Heart left ventricle (tissue), 16 donors: ENCODE results near the gene RHOBTB1. TPM values are rescaled to one million over a fixed set of nuclear protein-coding genes. Genes with fewer than 3 reads are reported as not detected.
A peak's percentile ranks its signal among the peaks of the same experiment; 100 is the strongest.
"Not testable (repeated sequence)": the region's sequence is repeated elsewhere in the genome, so short reads cannot be mapped to it uniquely, and the experiment has no call there.

Experiments
- ATAC-seq, 4 donors: fragments of 200-7000 bp; cut with Tn5 transposase; one replicate each; pipeline ENCODE4 v1.9.1; 2020 to 2022; ENCODE audit warnings: moderate library complexity in 4 of 4, mild to moderate bottlenecking in 3 of 4, moderate number of reproducible peaks in 1 of 4
- DNase-seq, 5 donors: peaks; one replicate each; pipeline ENCODE4 v3.0.0-alpha.2; 2020
- H3K27ac ChIP-seq, 12 donors: fragments of 200-600 bp; sonication (generic) in 4 of 12; one replicate each; pipeline versions ENCODE4 v1.5.0 to v1.8.0; 2016 to 2022; ENCODE audit warnings: mild to moderate bottlenecking in 2 of 12
- H3K27me3 ChIP-seq, 9 donors: fragments of 200-600 bp; sonication (generic) in 2 of 9; one replicate each; pipeline versions ENCODE4 v1.5.1 to v1.8.0; 2016 to 2022; ENCODE audit warnings: mild to moderate bottlenecking in 3 of 9
- H3K36me3 ChIP-seq, 9 donors: fragments of 200-600 bp; sonication (generic) in 2 of 9; one replicate each; pipeline versions ENCODE4 v1.5.0 to v1.8.0; 2018 to 2022; ENCODE audit warnings: mild to moderate bottlenecking in 2 of 9
- H3K4me1 ChIP-seq, 12 donors: fragments of 200-600 bp; sonication (generic) in 4 of 12; one replicate each; pipeline versions ENCODE4 v1.5.0 to v1.8.0; 2016 to 2022; ENCODE audit warnings: mild to moderate bottlenecking in 3 of 12
- H3K4me3 ChIP-seq, 12 donors: fragments of 200-600 bp; sonication (generic) in 4 of 12; one replicate each; pipeline versions ENCODE4 v1.5.0 to v1.8.0; 2017 to 2022; ENCODE audit warnings: mild to moderate bottlenecking in 9 of 12, moderate library complexity in 4 of 12
- H3K9me3 ChIP-seq, 12 donors: fragments of 200-600 bp; sonication (generic) in 4 of 12; one replicate each; pipeline versions ENCODE4 v1.5.0 to v1.8.0; 2016 to 2022; ENCODE audit warnings: mild to moderate bottlenecking in 1 of 12
- CTCF ChIP-seq, 12 donors: fragments of 200-600 bp; sonication (generic) in 4 of 12; IDR thresholded peaks; one replicate each; pipeline versions ENCODE4 v1.5.0 to v1.8.0; 2018 to 2022; ENCODE audit warnings: antibody characterized with exemption in 12 of 12, mild to moderate bottlenecking in 5 of 12
- POLR2A ChIP-seq, 2 donors: fragments of 450-650 bp; IDR thresholded peaks; one replicate each; pipeline ENCODE4 v1.6.1; 2017; ENCODE audit warnings: antibody characterized with exemption in 2 of 2, mild to moderate bottlenecking in 2 of 2, moderate library complexity in 2 of 2
- WGBS, 4 donors: extraction: QIAGEN DNeasy Blood & Tissue Kit in 2 of 4; methylation state at CpG; one replicate each; pipeline versions ENCODE4 v1.1.5 to v1.1.7; 2013 to 2018; 5-methylcytosine and 5-hydroxymethylcytosine counted together
- intact Hi-C, 10 donors: fragments of 100-400 bp; cut with DNase I; formaldehyde crosslinking; loops; one replicate each; pipeline versions ENCODE4 v1.11.1 to v1.14.2; 2022
- polyA plus RNA-seq, 2 donors: library from polyadenylated mRNA; stranded (reverse); fragments of 200-250 nt; gene quantifications; one replicate each; pipeline ENCODE4 v1.2.3, GENCODE V29; 2013
- total RNA-seq, 9 donors: library from RNA; depleted of rRNA in 2 of 9; stranded (reverse); fragments of >200 nt in 2 of 9; fragmentation: NEBNext Ultra II Directional in 3 of 9; extraction: Animal tissue kit (Norgen Biotek cat#: 25700) in 3 of 9; gene quantifications; one replicate each; pipeline versions ENCODE4 v1.1.0 to v1.2.4, GENCODE V29; 2016 to 2023
- donor health status: ischemic (EF 13 %, LVEDD 7.1; RV severe dilation, severe dysfunction).
- donor health status: healthy with polysubstance abuse.
- donor health status: DM: no; HTN: yes; CAD: no.
- donor health status: DM: no; HTN: no; CAD: no.
- donor health status: ischemic (EF 25% LVEDD 6.9; RV normal size, moderate dysfunction).
- donor health status: ischemic (EF 25% LVEDD 5.7; RV mildly dilated, moderate dysfunction).
- donor health status: healthy.
- donor health status: DM: yes; HTN: yes; CAD: no.
- donor health status: ischemic (EF 35%, LVEDD 5.7; RV mildly dilated, moderate dysfunction).
- donor health status: nonischemic (EF 11% LVEDD 7.7; RV severe dilation, severe dysfunction).
- donor health status: DM: yes; HTN: yes; CAD: no.
- donor health status: PGD.
- donor health status: ischemic (EF 29% LVEDD 5.4; RV normal size, mild dysfunction).
- donor health status: nonischemic (EF 23%, LVEDD 6.1; RV moderate dilation, normal function).

RHOBTB1 gene
- total and polyA plus RNA-seq, 11 donors = 6.4 to 41.3 (median 14.9) TPM

DNA sequence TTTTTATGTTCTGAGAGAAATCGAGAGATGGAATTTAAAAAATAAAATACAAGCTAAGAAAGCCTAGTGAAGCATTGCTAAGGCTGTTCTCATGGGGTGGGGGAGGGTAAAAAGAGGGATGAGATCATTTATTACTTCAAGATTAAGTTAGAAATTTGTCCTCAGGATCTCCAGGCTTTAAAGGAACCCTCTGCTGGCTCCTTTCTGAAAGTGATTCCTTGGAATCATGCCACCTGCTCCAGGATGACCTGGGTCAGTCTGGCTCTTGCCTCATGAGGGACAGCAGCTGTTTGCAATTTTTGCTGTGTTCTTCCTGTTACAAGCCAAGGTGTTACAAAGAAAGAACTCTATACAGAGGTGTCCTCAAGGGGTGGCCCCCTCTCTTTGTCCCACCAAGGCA, 95.9 kb downstream of the RHOBTB1 start:
- peak overlapping the region in 9 of 12 donors; percentile 36 to 80 (median 59) for H3K27ac ChIP-seq
- H3K4me1 ChIP-seq = peaks cover 0 to 38% (median 17%) of the 10 kb centered on the region in 12 donors
- ATAC-seq = peak; percentile 35 to 86 (median 73)
- peaks cover 0 to 18% (median 0%) of the 10 kb centered on the region in 12 donors for H3K9me3 ChIP-seq
- no peaks in the 10 kb centered on the region for H3K36me3 ChIP-seq
- DNase-seq = peak in 4 of 5 donors; percentile 51 to 61 (median 54)
- 57 to 71% (median 64%) methylated on average over 1 of the region's 1 CpG for WGBS, 4 donors
- TF ChIP-seq CTCF (IDR thresholded peaks at IDR 0.05) = peak in 4 of 12 donors; percentile 7 to 41 (median 24)
- TF ChIP-seq POLR2A (IDR thresholded peaks at IDR 0.05) = no peak
- no peaks in the 10 kb centered on the region for H3K27me3 ChIP-seq
- H3K4me3 ChIP-seq = no peak overlapping the region
- intact Hi-C loops = loop anchor here in 1 of 10 donors (10.0 kb wide), 1 partner anchor 47 kb away; no protein-coding TSS in a partner anchor

DNA sequence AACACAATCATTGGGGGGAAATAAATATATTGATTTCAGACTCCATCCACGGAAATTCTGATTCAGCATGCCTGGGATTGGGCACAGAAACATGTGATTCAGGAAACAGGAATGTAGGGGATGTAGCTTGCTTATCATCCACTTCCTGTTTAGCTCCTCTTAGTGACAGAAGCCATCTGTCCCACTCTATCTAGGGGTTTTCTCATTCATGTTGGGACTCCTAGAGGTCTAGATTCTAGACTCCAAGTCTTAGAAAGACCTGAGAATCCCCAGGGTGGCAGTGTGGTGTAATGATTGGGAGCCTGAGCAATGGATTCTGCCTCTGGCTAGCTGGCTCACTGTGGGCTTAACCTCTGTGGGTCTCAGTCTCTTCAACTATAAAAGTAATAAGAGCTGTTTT, 97.8 kb downstream of the RHOBTB1 start:
- no peak for DNase-seq
- WGBS, 4 donors = 38 to 53% (median 47%) methylated on average over 1 of the region's 1 CpG
- ATAC-seq = peak in 2 of 4 donors; percentile 35 to 64

GRCh38 chr10:60845038-60845437, 98.9 kb downstream of the RHOBTB1 start:
- no peak for TF ChIP-seq CTCF (IDR thresholded peaks at IDR 0.05)
- no peak for TF ChIP-seq POLR2A (IDR thresholded peaks at IDR 0.05)
- H3K27me3 ChIP-seq = no peaks in the 10 kb centered on the region
- no peaks in the 10 kb centered on the region for H3K36me3 ChIP-seq
- no peak for ATAC-seq
- no peak for DNase-seq
- no peak overlapping the region for H3K4me3 ChIP-seq
- 88 to 98% (median 97%) methylated on average over 1 of the region's 1 CpG for WGBS, 4 donors
- no peak overlapping the region for H3K27ac ChIP-seq
- peaks cover 0 to 7% (median 0%) of the 10 kb centered on the region in 12 donors for H3K9me3 ChIP-seq
- H3K4me1 ChIP-seq = peaks cover 0 to 32% (median 17%) of the 10 kb centered on the region in 12 donors
- intact Hi-C loops = loop anchor here in 1 of 10 donors (10.0 kb wide), 1 partner anchor 50 kb away; no protein-coding TSS in a partner anchor

More for the DNA sequence above, 97.8 kb downstream of the RHOBTB1 start:
- Histone ChIP-seq H3K27me3 (no peaks in the 10 kb centered on the region), H3K4me1 (peaks cover 0 to 32% (median 17%) of the 10 kb centered on the region in 12 donors), H3K27ac (no peak overlapping the region), H3K36me3 (no peaks in the 10 kb centered on the region), H3K4me3 (no peak overlapping the region), H3K9me3 (peaks cover 0 to 18% (median 0%) of the 10 kb centered on the region in 12 donors)
- TF ChIP-seq POLR2A (IDR thresholded peaks at IDR 0.05) (no peak), CTCF (IDR thresholded peaks at IDR 0.05) (peak in 2 of 12 donors; percentile 8 to 14)
- intact Hi-C loops = loop anchor here in 1 of 10 donors (10.0 kb wide), 1 partner anchor 49 kb away; no protein-coding TSS in a partner anchor

- peaks cover 0 to 7% (median 0%) of the 10 kb centered on the region in 12 donors for H3K9me3 ChIP-seq
- no peak for ATAC-seq
- H3K27ac ChIP-seq = no peak overlapping the region
- H3K27me3 ChIP-seq = no peaks in the 10 kb centered on the region
- no peak overlapping the region for H3K4me3 ChIP-seq
- TF ChIP-seq CTCF (IDR thresholded peaks at IDR 0.05) = no peak
- no peak for TF ChIP-seq POLR2A (IDR thresholded peaks at IDR 0.05)
- H3K36me3 ChIP-seq = no peaks in the 10 kb centered on the region
- DNase-seq = no peak
- 72 to 79% (median 76%) methylated on average over 1 of the region's 1 CpG for WGBS, 4 donors
- H3K4me1 ChIP-seq = peaks cover 0 to 21% (median 3%) of the 10 kb centered on the region in 12 donors
- intact Hi-C loops = loop anchor here in 1 of 10 donors (10.0 kb wide), 1 partner anchor 52 kb away; no protein-coding TSS in a partner anchor
These were observed 101.3 kb downstream of the RHOBTB1 start for GRCh38 chr10:60842694-60843093.

DNA sequence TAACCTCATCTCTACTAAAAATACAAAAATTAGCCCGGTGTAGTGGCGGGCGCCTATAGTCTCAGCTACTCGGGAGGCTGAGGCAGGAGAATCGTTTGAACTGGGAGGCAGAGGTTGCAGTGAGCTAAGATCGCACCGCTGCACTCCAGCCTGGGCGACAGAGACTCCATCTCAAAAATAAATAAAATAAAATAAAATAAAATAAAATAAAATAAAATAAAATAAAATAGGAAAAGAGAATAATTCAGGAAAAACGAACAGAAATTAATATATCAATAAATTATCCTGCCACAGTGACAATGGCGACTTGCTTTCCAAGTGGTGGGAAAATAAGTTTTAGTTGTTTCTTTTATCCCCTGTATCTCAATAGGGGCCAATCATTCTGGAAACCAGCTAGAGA, 102.8 kb downstream of the RHOBTB1 start:
- not testable (repeated sequence) for H3K36me3 ChIP-seq, H3K27me3 ChIP-seq, DNase-seq, H3K27ac ChIP-seq, ATAC-seq, H3K4me3 ChIP-seq, H3K9me3 ChIP-seq
- peaks cover 0 to 11% (median 2%) of the 10 kb centered on the region in 12 donors for H3K4me1 ChIP-seq
- intact Hi-C loops = loop anchor here in 1 of 10 donors (10.0 kb wide), 1 partner anchor 54 kb away; no protein-coding TSS in a partner anchor
- WGBS, 4 donors = 94 to 98% (median 96%) methylated on average over 10 of the region's 10 CpGs
